HepG2 (cell line): ENCODE measurements around the gene CDC37. TPM values are rescaled to one million over a fixed set of nuclear protein-coding genes. Genes with fewer than 3 reads are reported as not detected.

ENCODE experiments used
- ARID2 ChIP-seq: sonication (generic); formaldehyde crosslinking; IDR thresholded peaks from 2 replicates; pipeline ENCODE4 v1.8.1; 2022; ENCODE audit warnings: mild to moderate bottlenecking, missing genetic modification reagents, borderline replicate concordance
- BCL6 ChIP-seq: IDR thresholded peaks from 2 replicates; pipeline ENCODE4 v1.6.1; 2016; ENCODE audit warnings: missing genetic modification reagents, missing compliant biosample characterization
- HMG20B ChIP-seq: conservative IDR thresholded peaks from 2 replicates; pipeline ENCODE4 v1.6.1; 2016; ENCODE audit warnings: missing genetic modification reagents, missing compliant biosample characterization
- KDM6A ChIP-seq: IDR thresholded peaks from 2 replicates; pipeline ENCODE4 v1.6.1; 2016; ENCODE audit warnings: low read depth
- PCBP2 ChIP-seq: fragments of 200-400 bp; formaldehyde crosslinking; optimal IDR thresholded peaks from 2 replicates; pipeline ENCODE3; 2018; ENCODE audit warnings: low read length, low read depth; ENCODE audit not compliant: poor library complexity, severe bottlenecking
- REXO4 ChIP-seq: sonication (generic); formaldehyde crosslinking; IDR thresholded peaks from 2 replicates; pipeline ENCODE4 v1.8.0; 2022; ENCODE audit warnings: missing genetic modification reagents, mild to moderate bottlenecking, borderline replicate concordance
- SAP130 ChIP-seq: IDR thresholded peaks from 2 replicates; pipeline ENCODE4 v1.6.1; 2016; ENCODE audit warnings: low read depth
- SP4 ChIP-seq: sonication (generic); formaldehyde crosslinking; IDR thresholded peaks from 2 replicates; pipeline ENCODE4 v1.8.1; 2023; ENCODE audit warnings: mild to moderate bottlenecking, missing genetic modification reagents
- THAP9 ChIP-seq: sonication (generic); formaldehyde crosslinking; IDR thresholded peaks from 2 replicates; pipeline ENCODE4; 2020; ENCODE audit warnings: missing genetic modification reagents, mild to moderate bottlenecking, borderline replicate concordance
- YY1 ChIP-seq: IDR thresholded peaks from 2 replicates; pipeline ENCODE4 v1.6.1; 2011; ENCODE audit warnings: low read length, low read depth, moderate library complexity, mild to moderate bottlenecking; ENCODE audit not compliant: insufficient read depth, insufficient replicate concordance
- ZNF558 ChIP-seq: sonication (generic); formaldehyde crosslinking; IDR thresholded peaks from 2 replicates; pipeline ENCODE4 v1.9.0; 2022; ENCODE audit warnings: mild to moderate bottlenecking, missing genetic modification reagents, borderline replicate concordance
- polyA plus RNA-seq, 8 experiments: library from polyadenylated mRNA; depleted of rRNA in 3 of 8; stranded (reverse) in 7 of 8; unstranded in 1 of 8; fragments of >200 nt; fragmentation: Illumina TruSeq in 4 of 8; extraction: Trizol in 4 of 8; gene quantifications; 2 replicates each; pipeline versions ENCODE4 v1.2.1 to v1.2.3, GENCODE V29; 2011 to 2016; ENCODE audit warnings: low read depth in 4 of 8, missing spikeins in 1 of 8, mixed read lengths in 1 of 8; ENCODE audit not compliant: insufficient read depth in 1 of 8
- total RNA-seq, 5 experiments: library from RNA; depleted of rRNA; stranded (reverse); fragments of >200 nt; fragmentation: Illumina TruSeq; extraction: Trizol; gene quantifications; 2 replicates each; pipeline ENCODE4 v1.2.3, GENCODE V29; 2016; ENCODE audit warnings: low read depth in 1 of 5

Gene CDC37
- total and polyA plus RNA-seq, 2 of the 13 experiments (the other 11 are each of a cell fraction or from before 2014, with no cell fraction given): 158 to 177 TPM

DNA sequence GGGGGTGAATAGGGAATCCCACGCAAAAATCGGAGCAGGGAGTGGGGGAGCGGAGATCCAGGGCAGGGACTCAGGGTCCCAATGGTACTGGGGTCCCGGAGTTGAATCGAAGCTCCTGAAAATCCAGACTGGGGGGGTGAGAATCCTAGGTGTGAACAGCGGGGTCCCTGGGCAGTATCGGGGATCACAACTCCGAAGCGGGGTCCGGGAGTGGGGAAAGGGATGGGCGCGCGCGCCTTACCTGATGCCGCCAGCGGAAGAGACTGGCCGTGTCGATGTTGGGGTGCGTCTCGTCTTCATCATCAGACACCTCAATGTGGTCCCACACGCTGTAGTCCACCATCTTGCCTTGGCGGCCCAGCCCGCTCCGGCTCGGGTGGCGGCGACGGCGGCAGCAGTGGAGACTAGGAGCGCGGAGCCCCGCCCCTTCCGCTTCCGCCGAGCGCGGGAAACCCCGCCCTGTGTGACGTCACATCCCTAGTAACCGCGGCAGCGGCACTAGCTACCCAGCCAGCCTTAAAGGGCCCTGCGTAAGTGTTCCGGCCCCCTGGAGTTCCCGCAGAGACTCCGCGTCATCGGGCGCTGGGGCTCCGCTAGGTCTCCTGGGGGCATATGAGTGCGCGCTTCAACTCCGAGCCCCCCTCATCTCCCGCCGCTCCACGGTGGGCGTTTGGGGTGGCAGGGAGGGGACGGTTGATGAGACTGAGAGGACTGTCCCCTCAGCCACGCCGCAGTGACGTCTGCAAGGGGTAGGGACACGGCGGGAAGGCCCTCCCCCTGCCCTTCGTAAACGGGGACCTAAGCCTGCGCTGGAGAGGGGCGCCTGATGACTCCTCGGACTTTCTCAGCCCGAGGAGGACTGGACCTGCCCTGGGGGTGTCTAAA, at the start of gene CDC37 (continued):
- no peak for TF ChIP-seq REXO4 (CRISPR knock-in tag)
- TF ChIP-seq THAP9: peak; percentile 49; the same call in 1 of the 2 replicates
- no peak for TF ChIP-seq PCBP2
- TF ChIP-seq KDM6A (CRISPR knock-in tag): no peak
- TF ChIP-seq ARID2 (CRISPR knock-in tag): no peak
- TF ChIP-seq YY1: peak; percentile 89
- TF ChIP-seq SP4 (CRISPR knock-in tag): peak; percentile 89
- peak; percentile 99 for TF ChIP-seq SAP130 (CRISPR knock-in tag)
- TF ChIP-seq BCL6 (CRISPR knock-in tag): no peak
- TF ChIP-seq HMG20B (CRISPR knock-in tag): no peak
- TF ChIP-seq ZNF558 (CRISPR knock-in tag): no peak; the same call in 1 of the 2 replicates
- TF ChIP-seq, all 625 proteins: peak for 183
